ENCODE results near the gene CNTNAP5. TPM values are rescaled to one million over a fixed set of nuclear protein-coding genes. Genes with fewer than 3 reads are reported as not detected.

CNTNAP5 gene
- total and polyA plus RNA-seq, 8 donors: 0.03 to 0.29 (median 0.10) TPM; not detected in 4

DNA sequence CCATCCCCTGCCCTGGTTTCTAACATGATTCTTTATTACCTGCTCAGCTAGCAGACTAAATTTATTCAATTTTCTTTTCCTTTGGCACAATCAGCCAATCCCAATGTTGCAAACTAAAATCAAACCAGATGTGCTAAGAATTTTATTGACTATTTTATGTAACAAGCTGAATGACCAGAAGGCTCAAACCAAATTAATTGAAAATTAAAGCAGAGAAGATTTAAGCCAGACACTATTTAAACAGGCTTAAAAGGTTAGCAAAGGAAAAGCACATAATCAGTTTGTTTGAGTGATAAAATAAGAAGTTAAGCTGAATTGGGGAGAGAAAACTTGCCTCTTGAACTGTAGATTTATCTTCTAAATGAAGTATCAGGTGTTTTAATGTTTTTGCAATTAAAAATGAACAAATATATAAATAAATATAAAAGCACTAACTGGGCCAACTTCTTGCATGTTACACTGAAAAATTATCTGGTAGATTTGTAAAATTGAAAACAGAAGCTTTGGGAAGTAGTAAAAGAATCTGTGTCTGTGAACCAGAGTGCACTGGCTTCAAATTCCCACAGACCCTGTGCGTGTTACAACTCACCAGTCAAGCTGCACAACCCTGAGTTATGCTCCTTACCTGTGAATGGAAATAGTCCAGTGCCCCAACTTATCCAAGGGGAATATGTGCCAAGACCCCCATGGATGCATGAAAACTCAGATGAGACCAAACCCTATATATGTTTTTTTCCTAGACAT lies 283.4 kb downstream of the CNTNAP5 start:
- no peak for ATAC-seq

DNA sequence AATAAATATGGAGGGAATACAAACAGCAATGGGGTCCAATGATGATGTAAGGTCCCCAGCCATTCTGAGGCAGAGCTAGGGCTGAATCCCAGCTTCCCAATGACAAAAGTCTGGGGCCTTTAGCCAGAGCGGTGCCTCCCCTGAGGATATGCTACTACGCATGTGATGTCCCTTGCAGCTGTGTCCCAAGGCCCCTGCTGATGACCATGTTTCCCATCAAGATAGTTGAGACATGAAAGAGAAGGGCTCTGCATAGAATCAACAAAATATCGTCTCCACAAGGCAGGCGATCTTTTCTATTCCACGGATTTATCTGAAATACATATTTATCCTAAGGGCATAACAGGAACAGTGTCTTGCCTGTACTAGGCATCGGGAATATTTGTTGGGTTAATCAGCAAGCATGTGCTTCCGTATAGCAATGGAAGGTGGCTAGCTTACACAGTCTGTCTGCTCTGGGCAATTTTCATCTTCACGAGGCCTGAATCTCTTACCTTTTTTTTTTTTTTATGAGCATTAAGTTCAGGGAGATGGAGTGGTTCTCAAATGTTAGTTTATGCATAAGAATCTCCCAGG lies 284.6 kb downstream of the CNTNAP5 start:
- no peak for DNase-seq
- Histone ChIP-seq H3K27ac (no peak overlapping the region), H3K4me1 (no peaks in the 10 kb centered on the region), H3K9me3 (peaks cover 0 to 12% of the 10 kb centered on the region in 2 donors), H3K4me3 (no peak overlapping the region), H3K27me3 (no peaks in the 10 kb centered on the region), H3K36me3 (no peaks in the 10 kb centered on the region)
- ATAC-seq: no peak
- intact Hi-C loops (cut with DNase I): no loop called here
- TF ChIP-seq, protein P1, sequence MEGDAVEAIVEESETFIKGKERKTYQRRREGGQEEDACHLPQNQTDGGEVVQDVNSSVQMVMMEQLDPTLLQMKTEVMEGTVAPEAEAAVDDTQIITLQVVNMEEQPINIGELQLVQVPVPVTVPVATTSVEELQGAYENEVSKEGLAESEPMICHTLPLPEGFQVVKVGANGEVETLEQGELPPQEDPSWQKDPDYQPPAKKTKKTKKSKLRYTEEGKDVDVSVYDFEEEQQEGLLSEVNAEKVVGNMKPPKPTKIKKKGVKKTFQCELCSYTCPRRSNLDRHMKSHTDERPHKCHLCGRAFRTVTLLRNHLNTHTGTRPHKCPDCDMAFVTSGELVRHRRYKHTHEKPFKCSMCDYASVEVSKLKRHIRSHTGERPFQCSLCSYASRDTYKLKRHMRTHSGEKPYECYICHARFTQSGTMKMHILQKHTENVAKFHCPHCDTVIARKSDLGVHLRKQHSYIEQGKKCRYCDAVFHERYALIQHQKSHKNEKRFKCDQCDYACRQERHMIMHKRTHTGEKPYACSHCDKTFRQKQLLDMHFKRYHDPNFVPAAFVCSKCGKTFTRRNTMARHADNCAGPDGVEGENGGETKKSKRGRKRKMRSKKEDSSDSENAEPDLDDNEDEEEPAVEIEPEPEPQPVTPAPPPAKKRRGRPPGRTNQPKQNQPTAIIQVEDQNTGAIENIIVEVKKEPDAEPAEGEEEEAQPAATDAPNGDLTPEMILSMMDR (IDR thresholded peaks at IDR 0.05): no peak

More for the DNA sequence above, 283.4 kb downstream of the CNTNAP5 start:
- Histone ChIP-seq H3K36me3 (no peaks in the 10 kb centered on the region), H3K27me3 (no peaks in the 10 kb centered on the region), H3K4me1 (no peaks in the 10 kb centered on the region), H3K27ac (no peak overlapping the region), H3K9me3 (peaks cover 0 to 13% of the 10 kb centered on the region in 2 donors), H3K4me3 (no peak overlapping the region)
- intact Hi-C loops (cut with DNase I): no loop called here
- DNase-seq: no peak
- TF ChIP-seq, protein P1 (IDR thresholded peaks at IDR 0.05): no peak

DNA sequence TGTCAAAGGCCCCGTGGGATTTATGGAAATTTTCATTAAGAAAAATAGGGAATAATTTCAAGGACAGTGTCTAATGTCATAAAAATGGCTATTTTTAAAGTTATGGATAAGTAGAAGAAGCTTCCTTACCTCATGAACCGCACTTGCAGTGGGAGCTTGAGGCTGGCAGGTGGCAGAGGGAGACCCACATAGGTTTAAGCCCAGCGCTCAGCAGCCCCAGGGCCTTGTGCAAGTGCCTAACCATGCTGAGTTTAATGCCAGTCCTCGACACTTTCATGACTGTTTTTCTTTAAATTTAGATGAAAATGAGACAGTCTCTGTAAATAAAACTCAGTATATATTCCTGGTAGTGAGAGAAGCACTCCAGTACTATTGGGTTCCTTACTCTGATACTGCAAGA lies 285.6 kb downstream of the CNTNAP5 start:
- H3K4me3 ChIP-seq: no peak overlapping the region
- intact Hi-C loops (cut with DNase I): no loop called here
- H3K9me3 ChIP-seq: peaks cover 0 to 10% of the 10 kb centered on the region in 2 donors
- DNase-seq (no peak), ATAC-seq (no peak)
- H3K27ac ChIP-seq: no peak overlapping the region
- no peaks in the 10 kb centered on the region for H3K27me3 ChIP-seq
- TF ChIP-seq, protein P1 (IDR thresholded peaks at IDR 0.05): no peak
- no peaks in the 10 kb centered on the region for H3K4me1 ChIP-seq
- H3K36me3 ChIP-seq: no peaks in the 10 kb centered on the region

DNA sequence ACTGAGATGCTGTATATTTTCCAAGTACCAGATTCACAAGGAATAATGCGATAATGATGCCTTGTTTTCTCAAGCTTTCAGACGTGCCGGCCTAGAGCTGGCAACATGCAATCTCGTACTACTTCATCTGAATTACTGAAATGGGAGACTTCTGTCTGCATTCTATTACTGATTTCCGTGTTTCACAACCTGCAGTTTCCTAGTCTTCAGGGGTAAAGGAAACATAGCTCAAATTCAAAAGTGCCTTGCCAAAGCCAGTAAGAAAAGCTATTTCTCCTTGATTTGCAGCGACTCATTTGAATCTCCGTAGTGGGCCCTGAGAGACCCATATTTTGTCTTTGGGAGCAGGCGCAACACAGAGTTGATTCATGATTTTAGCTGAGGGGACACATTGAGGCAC lies 289.0 kb downstream of the CNTNAP5 start:
- ATAC-seq (no peak), DNase-seq (no peak)
- H3K4me3 ChIP-seq: no peak overlapping the region
- no peaks in the 10 kb centered on the region for H3K27me3 ChIP-seq
- intact Hi-C loops (cut with DNase I): no loop called here
- H3K4me1 ChIP-seq: no peaks in the 10 kb centered on the region
- peaks cover 0 to 10% of the 10 kb centered on the region in 2 donors for H3K9me3 ChIP-seq
- H3K27ac ChIP-seq: no peak overlapping the region
- TF ChIP-seq, protein P1 (IDR thresholded peaks at IDR 0.05): no peak
- H3K36me3 ChIP-seq: no peaks in the 10 kb centered on the region

DNA sequence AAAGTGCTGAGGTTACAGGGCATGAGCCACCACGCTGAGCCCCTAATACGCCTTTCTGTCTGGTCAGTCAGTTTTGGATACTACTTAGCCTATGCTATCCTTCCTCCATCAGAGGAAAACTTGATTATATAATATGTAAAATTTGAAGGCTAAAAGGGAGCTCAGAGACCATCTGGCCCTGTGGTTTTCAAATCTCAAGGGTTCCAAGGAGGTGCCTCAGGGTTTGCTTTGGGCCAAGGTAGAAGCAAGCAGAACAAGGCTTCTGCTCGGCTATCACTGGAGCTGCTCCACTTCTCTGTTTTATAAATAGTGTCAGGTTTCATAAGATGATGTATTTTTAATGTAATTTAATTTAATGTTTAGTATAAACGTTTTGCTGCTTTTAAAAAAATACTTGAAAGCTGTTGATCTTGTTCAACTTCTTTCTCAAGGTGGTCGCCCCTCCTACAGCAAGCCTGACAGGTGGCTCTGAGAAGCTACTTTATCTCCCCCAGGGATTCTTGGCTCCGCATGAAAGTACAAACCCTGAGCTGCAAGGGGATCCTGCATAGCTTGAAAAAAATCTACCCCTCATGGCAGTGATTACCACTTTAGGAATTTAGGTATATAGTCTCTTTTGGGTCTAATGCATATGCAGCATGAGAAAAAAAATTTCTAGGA lies 290.3 kb downstream of the CNTNAP5 start:
- peaks cover 0 to 10% of the 10 kb centered on the region in 2 donors for H3K9me3 ChIP-seq

More for the DNA sequence above, 290.3 kb downstream of the CNTNAP5 start:
- no peaks in the 10 kb centered on the region for H3K4me1 ChIP-seq
- intact Hi-C loops (cut with DNase I): no loop called here
- H3K27me3 ChIP-seq: no peaks in the 10 kb centered on the region
- H3K36me3 ChIP-seq: no peaks in the 10 kb centered on the region
- H3K27ac ChIP-seq: no peak overlapping the region
- ATAC-seq (no peak), DNase-seq (no peak)
- TF ChIP-seq, protein P1 (IDR thresholded peaks at IDR 0.05): no peak
- H3K4me3 ChIP-seq: no peak overlapping the region

All from left lung (tissue), 10 donors.